ENCODE results near the gene RTTN.

GRCh38 chr18:69981948-69982347 lies 223.5 kb downstream of the RTTN start:
- TF ChIP-seq POLR2AphosphoS5 (IDR thresholded peaks at IDR 0.05; ENCODE audit: low read depth, low read length), result no peak
- no peak for TF ChIP-seq CTCF (IDR thresholded peaks at IDR 0.05)
- TF ChIP-seq REST (IDR thresholded peaks at IDR 0.05; ENCODE audit: insufficient read depth in 1 of 2, low read depth in 2 of 2, low read length in 1 of 2), result no peak
